NCI-H226 (cell line): ENCODE data around the gene PDZRN4.

ENCODE experiments used
- DNase-seq: peaks from one replicate; pipeline ENCODE4 v3.0.0-alpha.2; 2015

Gene PDZRN4

DNA sequence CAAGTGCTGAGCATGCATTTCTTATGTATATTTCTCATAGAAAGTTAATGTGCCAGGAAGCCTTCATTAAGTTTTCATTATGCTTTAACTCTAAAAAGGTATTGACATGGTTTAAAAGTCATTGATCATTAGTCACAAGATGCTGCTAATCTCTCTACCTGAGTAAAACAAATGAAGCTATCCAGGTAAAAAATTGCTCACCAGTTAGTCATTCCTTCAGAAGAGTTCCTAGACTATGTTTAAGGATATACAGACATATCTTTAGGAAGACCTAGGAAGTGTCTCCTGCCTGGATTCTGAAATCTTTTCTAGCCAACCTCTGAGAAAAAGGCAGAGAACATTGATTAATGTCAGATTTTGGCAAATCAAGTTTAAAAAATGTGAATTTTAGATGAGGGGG, 274.2 kb downstream of the PDZRN4 start:
- DNase-seq = no peak

DNA sequence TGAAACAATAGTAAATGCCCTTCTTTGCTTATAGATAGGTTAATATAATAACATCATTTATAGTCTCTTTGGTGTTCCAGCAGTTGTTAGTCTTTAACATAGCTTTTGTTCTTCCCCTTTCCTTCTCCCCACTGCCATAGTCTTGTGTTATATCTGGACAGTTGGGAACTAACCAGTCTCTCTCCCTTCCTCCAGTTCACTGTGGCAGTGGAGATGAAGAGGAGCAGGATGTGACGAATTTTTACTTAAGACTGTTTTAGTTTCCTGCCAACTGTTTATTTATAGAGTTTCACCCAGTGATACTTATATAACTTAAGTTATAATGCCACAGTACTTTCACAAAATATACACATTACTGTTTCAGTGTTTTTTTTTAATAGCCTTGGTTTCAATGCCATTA, 277.4 kb downstream of the PDZRN4 start:
- no peak for DNase-seq

- no peak for DNase-seq
Observed at GRCh38 chr12:41466300-41466699, 278.2 kb downstream of the PDZRN4 start.

DNA sequence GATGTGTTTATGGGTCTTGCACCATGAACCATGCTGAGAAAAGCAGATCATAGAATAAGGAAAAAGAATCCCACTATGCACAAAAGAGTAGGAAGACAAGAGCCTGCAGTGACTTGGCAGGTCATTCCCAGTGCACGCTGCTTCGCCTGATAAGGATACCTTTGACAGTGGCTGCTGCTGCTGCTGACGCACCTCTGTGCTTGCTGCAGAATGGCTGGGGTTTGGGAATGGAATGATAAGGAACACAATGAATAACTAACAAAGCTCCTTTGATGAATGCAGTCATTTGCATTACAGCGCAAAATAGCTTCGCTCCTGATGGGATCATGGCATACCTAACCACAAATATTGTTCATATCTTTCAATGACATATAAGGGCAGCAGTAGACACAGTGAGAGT, 278.7 kb downstream of the PDZRN4 start:
- no peak for DNase-seq

DNA sequence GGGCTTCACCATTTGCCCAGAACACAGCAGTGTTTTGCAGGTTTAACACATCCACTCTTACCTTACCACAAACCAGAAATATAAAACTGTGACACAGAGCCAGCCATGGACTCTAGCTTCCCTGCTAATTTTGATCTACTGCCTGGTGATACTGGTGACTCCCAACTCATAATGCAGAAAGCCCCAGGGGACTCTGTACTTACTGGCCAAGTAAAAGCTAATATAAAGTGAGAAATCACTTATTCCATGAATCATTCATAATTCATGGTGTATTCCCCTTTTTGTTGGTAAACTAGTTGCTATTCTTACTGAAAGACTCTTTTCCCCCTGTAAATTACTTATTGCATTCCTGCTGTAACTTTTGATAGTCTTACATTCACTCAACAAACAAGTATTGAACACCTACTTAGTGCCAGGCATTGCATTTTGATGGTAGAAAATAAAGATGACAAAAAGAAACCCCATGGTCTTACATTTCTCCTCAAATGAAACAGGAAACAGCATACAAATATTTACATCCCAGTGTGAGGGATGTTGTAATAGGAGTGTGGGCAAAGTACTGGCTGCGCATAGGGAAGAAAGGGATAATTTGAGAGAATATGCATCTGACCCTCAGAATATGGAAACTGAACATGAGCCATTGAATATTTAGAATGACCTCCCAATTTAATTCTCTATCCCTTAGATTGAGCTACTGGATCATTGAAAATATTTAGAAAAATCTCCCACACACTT, 279.6 kb downstream of the PDZRN4 start:
- DNase-seq = no peak

- DNase-seq = no peak
Observed at GRCh38 chr12:41468341-41468740, 280.2 kb downstream of the PDZRN4 start.

- DNase-seq = no peak
Observed at GRCh38 chr12:41468756-41469155, 280.6 kb downstream of the PDZRN4 start.

DNA sequence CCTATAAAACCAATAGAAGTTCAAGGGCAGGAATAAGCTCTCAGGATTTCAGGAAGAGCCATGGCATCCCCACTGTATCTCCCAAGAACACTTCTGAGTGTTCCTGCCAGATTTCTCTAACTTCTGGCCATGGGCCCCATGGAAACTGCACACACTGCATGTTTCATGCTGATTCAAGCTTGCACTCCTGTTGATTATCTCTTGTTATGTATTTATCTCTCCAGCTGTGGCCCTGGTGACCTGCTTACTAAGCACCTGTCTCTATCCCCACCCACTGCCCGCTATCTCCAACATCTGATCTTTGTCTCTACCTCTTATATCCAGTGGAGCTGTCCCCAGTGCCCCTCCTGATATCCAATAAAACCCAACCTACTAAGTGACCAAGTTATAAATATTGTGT, 285.3 kb downstream of the PDZRN4 start:
- no peak for DNase-seq

DNA sequence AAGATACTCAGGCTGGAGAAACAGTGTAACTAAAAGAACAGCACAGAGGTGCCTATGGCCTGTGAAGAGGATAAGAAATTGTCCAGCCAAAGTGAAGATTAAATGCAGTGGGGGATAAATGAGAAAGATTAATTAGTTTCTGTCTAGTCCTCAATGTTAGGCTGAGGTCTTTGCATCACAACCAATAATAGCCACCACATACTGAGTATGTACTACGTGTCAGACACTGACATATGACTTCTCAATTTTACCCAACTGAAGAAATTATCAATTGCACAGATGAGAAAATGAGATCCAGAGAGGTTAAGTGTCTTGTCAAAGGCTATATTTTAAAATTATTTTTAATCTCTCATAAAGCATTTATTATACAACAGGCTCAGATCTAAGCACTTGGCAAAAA, 285.9 kb downstream of the PDZRN4 start:
- DNase-seq = no peak

DNA sequence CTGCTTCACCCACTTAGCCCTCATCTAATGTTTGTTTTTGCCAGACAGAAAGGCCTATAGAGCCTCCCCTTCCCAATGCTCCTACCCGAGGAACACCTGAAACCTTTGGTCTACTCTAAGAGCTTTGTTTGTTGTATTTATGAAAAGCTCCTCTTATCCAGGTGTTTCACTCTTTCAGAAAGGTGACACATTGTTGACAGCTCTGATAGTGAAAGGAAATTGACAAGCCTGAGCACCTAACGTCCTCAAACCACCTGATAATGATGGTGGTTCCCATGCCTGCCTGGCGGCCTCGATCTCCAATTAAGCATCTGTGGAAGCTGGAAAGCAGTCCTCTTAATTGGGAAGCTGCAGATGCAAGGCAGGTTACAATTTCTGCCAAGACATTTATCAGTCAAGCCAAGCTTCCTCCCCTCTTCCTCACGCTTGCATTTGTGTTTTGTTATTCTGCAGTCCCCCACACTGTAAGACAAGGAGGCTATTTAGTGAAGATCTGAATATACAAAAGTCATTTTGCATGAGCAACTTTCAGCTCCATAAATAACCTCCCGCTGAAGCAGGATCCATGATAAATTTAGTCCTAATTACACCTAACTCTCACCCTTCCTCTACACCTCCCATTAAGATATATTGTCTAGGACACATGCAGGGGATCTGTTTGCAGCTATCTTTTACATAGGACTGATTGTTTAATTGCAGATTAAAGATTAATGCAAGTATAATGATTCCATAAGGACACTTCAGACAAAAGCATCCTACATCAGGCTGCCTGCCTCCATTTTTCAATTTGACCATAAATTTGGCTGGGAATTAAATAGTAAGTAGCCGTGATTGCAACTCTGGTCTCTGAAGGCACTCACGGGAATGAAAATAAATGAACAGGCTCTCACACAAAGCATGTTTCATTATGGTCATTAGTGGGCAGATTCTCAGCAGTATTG, 288.6 kb downstream of the PDZRN4 start:
- DNase-seq = no peak

GRCh38 chr12:41479426-41479825, 291.3 kb downstream of the PDZRN4 start:
- no peak for DNase-seq

DNA sequence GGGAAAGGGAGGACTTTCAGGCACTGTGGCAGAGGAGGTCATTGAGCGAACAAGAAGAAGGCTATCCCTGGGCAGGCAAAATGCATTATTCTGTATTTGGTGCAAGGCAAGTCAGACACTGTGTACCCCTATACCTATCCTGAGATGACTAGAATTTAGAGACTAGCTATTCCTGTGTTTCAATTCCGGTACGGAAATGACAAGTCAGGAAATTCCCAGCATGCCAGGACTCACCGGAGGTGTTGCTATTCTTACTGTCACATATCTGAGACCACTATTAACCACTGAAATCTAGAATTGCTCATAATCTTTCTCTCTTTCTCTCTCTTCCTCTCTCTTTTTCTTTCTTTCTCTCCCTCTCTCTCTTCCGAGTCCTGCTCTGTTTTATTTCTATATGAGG, 297.1 kb downstream of the PDZRN4 start:
- DNase-seq = no peak

DNA sequence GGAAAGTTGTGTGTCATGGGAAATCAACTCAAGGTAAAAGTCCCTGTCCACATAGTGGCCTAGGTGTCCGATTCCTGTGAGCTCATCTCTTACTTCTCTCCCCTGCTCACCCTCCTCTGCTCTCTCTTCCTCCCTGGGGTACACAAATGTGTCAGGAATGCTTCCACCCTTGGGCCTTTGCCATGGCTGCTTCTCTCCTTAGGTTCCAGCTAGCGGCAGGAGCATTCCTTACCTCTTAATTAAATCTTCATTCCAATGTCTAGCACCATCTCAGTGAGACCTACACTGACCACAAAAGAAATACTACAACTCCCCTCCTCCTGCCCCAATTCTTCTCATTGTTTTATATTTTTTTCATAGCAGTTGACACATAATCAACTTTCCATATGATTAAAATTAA, 298.6 kb downstream of the PDZRN4 start:
- peak; percentile 94 for DNase-seq

- DNase-seq = no peak
Observed at GRCh38 chr12:41496009-41496408, 307.9 kb downstream of the PDZRN4 start.

DNA sequence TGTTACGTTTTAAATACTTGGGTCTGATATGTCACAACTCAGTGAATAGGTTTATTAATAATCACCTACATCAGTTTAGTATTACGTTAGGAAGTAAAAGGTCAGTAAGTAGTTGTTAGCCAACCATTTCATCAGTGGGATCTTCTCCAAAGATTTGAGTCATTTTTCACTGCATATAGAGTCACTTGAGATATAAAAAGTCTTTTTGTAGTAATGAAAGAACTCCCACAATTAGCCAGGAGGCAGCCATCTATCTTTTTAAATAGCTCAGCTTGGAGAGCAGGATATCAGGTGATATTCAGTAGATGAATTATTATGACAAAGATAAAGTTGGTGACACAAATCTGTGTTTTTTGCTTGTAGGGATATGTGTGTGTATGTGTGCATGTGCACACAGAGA, 309.3 kb downstream of the PDZRN4 start:
- no peak for DNase-seq

- DNase-seq = no peak
Observed at GRCh38 chr12:41504976-41505375, 316.9 kb downstream of the PDZRN4 start.

- no peak for DNase-seq
Observed at GRCh38 chr12:41507286-41507685, 319.2 kb downstream of the PDZRN4 start.

DNA sequence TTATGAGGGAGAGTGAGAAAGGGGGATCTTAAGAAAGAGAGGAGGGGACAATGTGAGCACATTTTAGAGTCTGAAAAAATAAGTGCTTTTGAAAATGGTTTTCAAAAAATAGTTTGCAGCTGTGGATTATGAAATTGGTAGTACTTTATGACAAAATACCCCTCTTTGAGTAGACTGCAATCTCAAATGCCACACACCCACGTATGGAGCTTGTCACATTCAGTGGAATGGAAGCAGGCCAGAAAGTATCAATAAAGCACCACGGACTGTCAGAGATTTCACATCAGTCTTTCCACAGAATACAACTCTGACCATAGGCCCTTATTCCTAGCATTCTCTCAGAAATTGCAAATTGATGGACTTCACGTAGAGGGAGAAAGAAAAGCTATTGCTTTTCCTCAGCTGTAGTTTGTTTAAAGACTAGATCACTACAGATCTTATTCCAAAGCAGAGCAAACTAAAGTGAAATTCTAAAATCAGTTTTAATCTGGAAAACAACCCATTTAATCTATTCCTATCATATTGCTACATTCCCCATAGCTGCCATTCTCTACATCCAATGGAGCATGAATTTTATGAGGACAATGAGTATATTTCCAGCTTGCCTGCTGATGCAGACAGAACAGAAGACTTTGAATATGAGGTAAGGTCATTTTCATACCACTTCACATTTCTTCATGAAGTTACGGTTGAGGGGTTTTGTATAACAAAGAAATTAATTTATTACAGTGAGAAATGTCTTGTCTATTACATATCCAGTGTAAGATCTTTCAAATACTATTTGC, 321.3 kb downstream of the PDZRN4 start:
- no peak for DNase-seq

DNA sequence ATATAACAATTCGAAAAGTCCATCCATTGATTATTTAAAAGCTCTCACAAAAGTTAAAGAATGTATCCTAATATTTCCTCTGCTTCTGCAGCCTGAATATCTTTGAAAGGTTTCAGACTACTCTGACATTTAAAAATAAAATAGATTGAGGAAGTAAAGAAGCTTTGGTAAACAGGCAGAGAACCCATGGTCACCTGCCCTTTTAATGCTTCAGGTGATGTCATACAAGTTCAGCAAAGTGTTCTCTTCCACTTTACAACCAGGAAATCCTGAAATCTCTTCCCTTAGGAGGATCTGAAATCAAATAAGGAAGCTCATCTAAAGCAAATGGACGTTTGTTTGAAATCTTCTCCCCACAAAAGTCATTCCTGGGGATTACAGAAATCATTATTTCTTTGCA, 322.4 kb downstream of the PDZRN4 start:
- DNase-seq = no peak

GRCh38 chr12:41511247-41511646, 323.1 kb downstream of the PDZRN4 start:
- DNase-seq = no peak

DNA sequence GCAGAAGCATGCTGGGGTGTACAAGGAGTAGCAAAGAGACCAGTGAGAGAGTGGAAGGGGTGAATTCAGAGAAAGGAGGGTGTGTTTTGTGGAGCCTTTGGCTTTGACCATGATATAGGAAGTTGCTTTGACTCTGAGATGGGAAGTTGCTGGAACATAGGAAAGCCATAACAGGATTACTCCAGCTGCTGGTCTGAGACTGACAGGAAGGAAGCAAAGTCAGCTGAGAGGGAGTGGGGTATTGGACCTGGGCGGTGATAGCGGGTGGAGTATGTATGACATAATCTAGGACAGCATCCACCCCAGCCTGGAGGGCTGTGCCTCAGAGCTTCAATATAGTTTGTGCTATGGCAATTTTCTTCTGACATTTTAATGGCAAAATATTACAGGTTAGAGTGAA, 324.4 kb downstream of the PDZRN4 start:
- no peak for DNase-seq

- DNase-seq = no peak
Observed at GRCh38 chr12:41514021-41514777, 326.1 kb downstream of the PDZRN4 start.

GRCh38 chr12:41514907-41515306, 326.8 kb downstream of the PDZRN4 start:
- no peak for DNase-seq
